ENCODE measurements around the gene TBC1D21.

Gene TBC1D21

GRCh38 chr15:73906346-73907034 lies 33.1 kb downstream of the TBC1D21 start:
- peak; percentile 35 for DNase-seq (ENCODE audit: low read depth, low spot score)
- H3K4me3 ChIP-seq (ENCODE audit: low read depth, low read length) = no peak overlapping the region
- TF ChIP-seq CTCF (IDR thresholded peaks at IDR 0.05; ENCODE audit: low read depth, low read length) = no peak
- in situ Hi-C loops (cut with HindIII; ENCODE audit: low sequenced_read_pairs) = no loop called here

- in situ Hi-C loops (cut with HindIII; ENCODE audit: low sequenced_read_pairs) = no loop called here
- no peak overlapping the region for H3K4me3 ChIP-seq (ENCODE audit: low read depth, low read length)
- TF ChIP-seq CTCF (IDR thresholded peaks at IDR 0.05; ENCODE audit: low read depth, low read length) = no peak
- DNase-seq (ENCODE audit: low read depth, low spot score) = no peak
These were observed 33.7 kb downstream of the TBC1D21 start for GRCh38 chr15:73907035-73907408.

- no peak overlapping the region for H3K4me3 ChIP-seq (ENCODE audit: low read depth, low read length)
- in situ Hi-C loops (cut with HindIII; ENCODE audit: low sequenced_read_pairs) = no loop called here
- TF ChIP-seq CTCF (IDR thresholded peaks at IDR 0.05; ENCODE audit: low read depth, low read length) = peak; percentile 98
- peak; percentile 71 for DNase-seq (ENCODE audit: low read depth, low spot score)
These were observed 34.9 kb downstream of the TBC1D21 start for GRCh38 chr15:73908030-73908821.

GRCh38 chr15:73908822-73909122 lies 35.4 kb downstream of the TBC1D21 start:
- no peak for TF ChIP-seq CTCF (IDR thresholded peaks at IDR 0.05; ENCODE audit: low read depth, low read length)
- in situ Hi-C loops (cut with HindIII; ENCODE audit: low sequenced_read_pairs) = no loop called here
- no peak for DNase-seq (ENCODE audit: low read depth, low spot score)
- no peak overlapping the region for H3K4me3 ChIP-seq (ENCODE audit: low read depth, low read length)

- DNase-seq (ENCODE audit: low read depth, low spot score) = no peak
- no peak overlapping the region for H3K4me3 ChIP-seq (ENCODE audit: low read depth, low read length)
- no peak for TF ChIP-seq CTCF (IDR thresholded peaks at IDR 0.05; ENCODE audit: low read depth, low read length)
- in situ Hi-C loops (cut with HindIII; ENCODE audit: low sequenced_read_pairs) = no loop called here
These were observed 36.3 kb downstream of the TBC1D21 start for GRCh38 chr15:73909651-73910050.

GRCh38 chr15:73910522-73911303 lies 37.3 kb downstream of the TBC1D21 start:
- in situ Hi-C loops (cut with HindIII; ENCODE audit: low sequenced_read_pairs) = no loop called here
- no peak for DNase-seq (ENCODE audit: low read depth, low spot score)
- no peak for TF ChIP-seq CTCF (IDR thresholded peaks at IDR 0.05; ENCODE audit: low read depth, low read length)
- no peak overlapping the region for H3K4me3 ChIP-seq (ENCODE audit: low read depth, low read length)

All from astrocyte of the spinal cord (primary cell).